Stimulated activated CD8-positive, alpha-beta memory T cell treated with anti-CD3 and anti-CD28 coated beads, Interleukin-15, amount 100 ng/mL, for 1 hour (primary cell): ENCODE results near the gene PCP4.
"Not testable (repeated sequence)": the region's sequence is repeated elsewhere in the genome, so short reads cannot be mapped to it uniquely, and the experiment has no call there.

ENCODE experiments used
- DNase-seq: peaks from one replicate; pipeline ENCODE4 v3.0.0-alpha.2; 2020; ENCODE audit warnings: low read depth

Gene PCP4

GRCh38 chr21:39866093-39866492, 1.1 kb upstream of the PCP4 start:
- DNase-seq: no peak

GRCh38 chr21:39869141-39869818, 2.0 kb downstream of the PCP4 start:
- DNase-seq: no peak

- DNase-seq: no peak
Observed at GRCh38 chr21:39873687-39874086, 6.4 kb downstream of the PCP4 start.

GRCh38 chr21:39874206-39874605, 7.0 kb downstream of the PCP4 start:
- no peak for DNase-seq

GRCh38 chr21:39874759-39875158, 7.5 kb downstream of the PCP4 start:
- DNase-seq: no peak

- DNase-seq: no peak
Observed at GRCh38 chr21:39881661-39882060, 14.4 kb downstream of the PCP4 start.

- no peak for DNase-seq
Observed at GRCh38 chr21:39882151-39882838, 15.1 kb downstream of the PCP4 start.

GRCh38 chr21:39882839-39883195, 15.6 kb downstream of the PCP4 start:
- no peak for DNase-seq

- no peak for DNase-seq
Observed at GRCh38 chr21:39885119-39885848, 18.0 kb downstream of the PCP4 start.

- no peak for DNase-seq
Observed at GRCh38 chr21:39888848-39889247, 21.6 kb downstream of the PCP4 start.

- no peak for DNase-seq
Observed at GRCh38 chr21:39891111-39891510, 23.9 kb downstream of the PCP4 start.

GRCh38 chr21:39891863-39892262, 24.6 kb downstream of the PCP4 start:
- not testable (repeated sequence) for DNase-seq

GRCh38 chr21:39900491-39900890, 33.3 kb downstream of the PCP4 start:
- no peak for DNase-seq

- DNase-seq: no peak
Observed at GRCh38 chr21:39900911-39901310, 33.7 kb downstream of the PCP4 start.

- no peak for DNase-seq
Observed at GRCh38 chr21:39902986-39903385, 35.7 kb downstream of the PCP4 start.

- DNase-seq: no peak
Observed at GRCh38 chr21:39904457-39904856, 37.2 kb downstream of the PCP4 start.

- no peak for DNase-seq
Observed at GRCh38 chr21:39908265-39908923, 41.2 kb downstream of the PCP4 start.

- DNase-seq: no peak
Observed at GRCh38 chr21:39911286-39912199, 44.3 kb downstream of the PCP4 start.

GRCh38 chr21:39913706-39914305, 46.6 kb downstream of the PCP4 start:
- DNase-seq: no peak

- no peak for DNase-seq
Observed at GRCh38 chr21:39915881-39916280, 48.6 kb downstream of the PCP4 start.

- DNase-seq: no peak
Observed at GRCh38 chr21:39918558-39918957, 51.3 kb downstream of the PCP4 start.
